KMS-11 (cell line): ENCODE results near the gene GNG2.

Source experiments
- H2AFZ ChIP-seq: fragments of 200-600 bp; sonication (generic); 2 replicates; pipeline ENCODE4 v1.6.1; 2016; ENCODE audit warnings: antibody characterized with exemption, mixed run types, low read depth
- H3K27ac ChIP-seq: fragments of 200-600 bp; sonication (generic); 2 replicates; pipeline ENCODE4 v1.6.1; 2016; ENCODE audit warnings: mild to moderate bottlenecking, mixed run types
- H3K27me3 ChIP-seq: fragments of 200-600 bp; sonication (generic); 2 replicates; pipeline ENCODE4 v1.6.1; 2017; ENCODE audit warnings: mild to moderate bottlenecking, low read depth, mixed run types, moderate library complexity; ENCODE audit not compliant: insufficient read depth
- H3K36me3 ChIP-seq: fragments of 200-600 bp; sonication (generic); 2 replicates; pipeline ENCODE4 v1.6.1; 2017; ENCODE audit warnings: mild to moderate bottlenecking, mixed run types; ENCODE audit not compliant: insufficient read depth
- H3K4me1 ChIP-seq: fragments of 200-600 bp; sonication (generic); 2 replicates; pipeline ENCODE4 v1.6.1; 2016; ENCODE audit warnings: mild to moderate bottlenecking, low read depth, mixed run types; ENCODE audit not compliant: poor library complexity, severe bottlenecking
- H3K4me2 ChIP-seq: fragments of 200-600 bp; sonication (generic); 2 replicates; pipeline ENCODE4 v1.7.0; 2016; ENCODE audit warnings: mild to moderate bottlenecking, mixed run types
- H3K4me3 ChIP-seq: fragments of 200-600 bp; sonication (generic); IDR thresholded peaks from 2 replicates; pipeline ENCODE4 v1.6.1; 2017; ENCODE audit warnings: low read depth, low read length, mixed read lengths; ENCODE audit not compliant: insufficient read depth
- H3K79me2 ChIP-seq: fragments of 200-600 bp; sonication (generic); 2 replicates; pipeline ENCODE4 v1.6.1; 2016; ENCODE audit warnings: low read depth, mixed run types; ENCODE audit not compliant: insufficient read depth
- H3K9ac ChIP-seq: fragments of 200-600 bp; sonication (generic); 2 replicates; pipeline ENCODE4 v1.6.1; 2016; ENCODE audit warnings: mild to moderate bottlenecking, mixed run types
- H4K20me1 ChIP-seq: fragments of 200-600 bp; sonication (generic); 2 replicates; pipeline ENCODE4 v1.6.1; 2016; ENCODE audit warnings: mild to moderate bottlenecking, mixed run types; ENCODE audit not compliant: insufficient read depth
- CTCF ChIP-seq: fragments of 200-600 bp; sonication (generic); conservative IDR thresholded peaks from 2 replicates; pipeline ENCODE4 v1.6.1; 2017; ENCODE audit warnings: low read depth, mild to moderate bottlenecking, antibody characterized with exemption, low read length, moderate library complexity, mixed read lengths

GNG2 gene

DNA sequence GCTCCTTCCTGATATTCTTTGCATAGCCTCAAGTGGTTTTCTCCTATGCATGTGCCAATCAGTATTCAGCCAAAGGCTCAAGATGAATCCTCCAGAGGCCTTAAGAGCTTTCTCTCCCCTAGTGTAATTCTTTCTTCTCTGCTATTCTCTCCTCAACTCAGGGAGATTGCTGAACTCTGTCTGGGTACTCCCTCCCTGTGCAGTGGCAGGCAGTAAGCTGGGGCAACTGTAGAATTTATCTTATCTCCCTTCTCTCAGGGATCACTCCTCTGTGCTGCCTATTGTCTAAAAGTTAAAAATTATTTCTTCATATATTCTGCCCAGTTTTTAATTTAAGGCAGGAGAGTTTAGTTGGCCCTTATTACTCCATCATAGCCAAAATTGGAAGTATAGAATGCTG, 100.5 kb downstream of the GNG2 start:
- H3K79me2 ChIP-seq, result no peaks in the 10 kb centered on the region
- H3K36me3 ChIP-seq, result no peaks in the 10 kb centered on the region
- H2AFZ ChIP-seq, result no peak overlapping the region
- no peak overlapping the region for H3K9ac ChIP-seq
- no peaks in the 10 kb centered on the region for H4K20me1 ChIP-seq
- TF ChIP-seq CTCF, result no peak
- no peaks in the 10 kb centered on the region for H3K27me3 ChIP-seq
- H3K4me3 ChIP-seq, result no peak overlapping the region
- no peaks in the 10 kb centered on the region for H3K4me1 ChIP-seq
- no peak overlapping the region for H3K4me2 ChIP-seq
- no peak overlapping the region for H3K27ac ChIP-seq

DNA sequence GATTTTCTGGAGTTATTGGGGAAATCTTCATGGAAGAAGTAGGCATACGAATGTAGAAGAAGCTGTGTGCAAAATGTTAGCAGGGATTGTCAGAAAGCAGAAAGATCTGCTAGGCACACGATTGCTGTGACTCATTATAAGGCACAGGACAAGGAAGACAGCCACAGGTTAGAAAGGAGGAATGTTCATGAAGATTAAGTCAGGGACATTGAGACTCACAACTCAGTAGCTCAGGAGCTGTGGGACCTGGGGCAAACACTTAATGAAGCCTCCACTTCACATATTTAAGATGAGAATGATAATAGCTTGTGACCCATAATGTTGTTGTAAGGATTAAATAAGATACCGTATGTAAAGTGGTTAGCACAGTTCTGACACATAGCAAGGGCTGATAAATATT, 102.3 kb downstream of the GNG2 start:
- H4K20me1 ChIP-seq, result no peaks in the 10 kb centered on the region
- no peak overlapping the region for H3K4me3 ChIP-seq
- no peaks in the 10 kb centered on the region for H3K36me3 ChIP-seq
- H2AFZ ChIP-seq, result no peak overlapping the region
- no peak overlapping the region for H3K27ac ChIP-seq
- TF ChIP-seq CTCF, result no peak
- H3K9ac ChIP-seq, result no peak overlapping the region
- H3K79me2 ChIP-seq, result no peaks in the 10 kb centered on the region
- no peaks in the 10 kb centered on the region for H3K27me3 ChIP-seq
- H3K4me1 ChIP-seq, result no peaks in the 10 kb centered on the region
- no peak overlapping the region for H3K4me2 ChIP-seq

- Histone ChIP-seq H2AFZ (no peak overlapping the region), H3K9ac (no peak overlapping the region), H3K4me2 (no peak overlapping the region), H4K20me1 (no peaks in the 10 kb centered on the region), H3K27me3 (no peaks in the 10 kb centered on the region), H3K79me2 (no peaks in the 10 kb centered on the region), H3K36me3 (no peaks in the 10 kb centered on the region), H3K4me3 (no peak overlapping the region), H3K27ac (no peak overlapping the region), H3K4me1 (no peaks in the 10 kb centered on the region)
- TF ChIP-seq CTCF, result no peak
These were observed 102.9 kb downstream of the GNG2 start for GRCh38 chr14:51963286-51963685.

- H3K79me2 ChIP-seq, result no peaks in the 10 kb centered on the region
- H3K9ac ChIP-seq, result no peak overlapping the region
- no peaks in the 10 kb centered on the region for H3K36me3 ChIP-seq
- no peaks in the 10 kb centered on the region for H3K4me1 ChIP-seq
- no peak overlapping the region for H2AFZ ChIP-seq
- H3K4me2 ChIP-seq, result no peak overlapping the region
- no peak overlapping the region for H3K27ac ChIP-seq
- no peak for TF ChIP-seq CTCF
- no peaks in the 10 kb centered on the region for H4K20me1 ChIP-seq
- H3K27me3 ChIP-seq, result no peaks in the 10 kb centered on the region
- no peak overlapping the region for H3K4me3 ChIP-seq
These were observed 107.1 kb downstream of the GNG2 start for GRCh38 chr14:51967521-51967920.
